SW 1271 (cell line): Measurements from ENCODE around the gene ASAP2.

Experiments used
- DNase-seq, 2 experiments: peaks; one replicate each; lab custom pipeline; 2025; lab: John Stamatoyannopoulos, UW

Gene ASAP2

DNA sequence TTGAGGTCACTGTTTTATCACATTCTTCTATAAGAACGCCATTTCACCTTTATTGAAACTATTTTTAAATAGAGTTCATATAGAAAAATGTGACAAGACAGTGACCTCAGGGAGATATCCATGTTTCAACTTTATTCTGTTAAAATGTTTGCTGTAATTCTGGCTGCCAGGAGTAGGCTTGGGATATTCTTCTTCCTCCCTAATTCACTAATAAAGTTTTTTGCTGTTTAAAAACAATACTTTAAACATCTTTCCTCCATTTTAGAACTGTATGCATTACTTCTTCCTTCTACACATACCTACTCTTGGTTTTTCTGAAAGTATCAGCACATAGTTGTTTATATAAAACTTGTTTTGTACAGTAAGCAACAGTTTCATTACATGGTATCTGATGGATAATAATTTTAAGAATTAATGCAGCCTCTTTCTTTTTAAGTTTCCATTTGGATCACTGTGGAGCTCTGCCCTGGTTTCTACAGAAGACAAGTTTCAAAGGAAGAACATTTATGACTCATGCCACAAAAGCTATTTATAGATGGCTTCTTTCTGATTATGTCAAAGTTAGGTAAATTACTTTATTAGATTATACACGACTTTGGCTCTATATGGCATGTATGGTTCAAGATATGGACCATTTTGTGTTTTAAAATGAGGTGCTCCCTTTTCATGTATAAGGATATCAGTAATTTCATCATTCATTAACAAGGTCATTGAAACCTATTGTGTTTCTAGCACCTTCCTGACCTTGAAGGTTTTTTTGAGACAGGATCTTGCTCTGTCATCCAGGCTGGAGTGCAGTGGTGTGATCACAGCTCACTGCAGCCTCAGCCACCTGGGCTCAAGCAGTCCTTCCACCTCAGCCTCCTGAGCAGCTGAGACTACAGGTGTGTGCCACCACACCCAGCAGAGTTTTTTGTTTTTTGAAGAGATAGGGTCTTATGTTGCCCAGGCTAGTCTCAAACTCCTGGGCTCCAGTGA, 224.0 kb downstream of the ASAP2 start:
- no peak for DNase-seq

GRCh38 chr2:9434489-9434888, 227.9 kb downstream of the ASAP2 start:
- DNase-seq = no peak

GRCh38 chr2:9439536-9439935, 232.9 kb downstream of the ASAP2 start:
- DNase-seq = no peak

DNA sequence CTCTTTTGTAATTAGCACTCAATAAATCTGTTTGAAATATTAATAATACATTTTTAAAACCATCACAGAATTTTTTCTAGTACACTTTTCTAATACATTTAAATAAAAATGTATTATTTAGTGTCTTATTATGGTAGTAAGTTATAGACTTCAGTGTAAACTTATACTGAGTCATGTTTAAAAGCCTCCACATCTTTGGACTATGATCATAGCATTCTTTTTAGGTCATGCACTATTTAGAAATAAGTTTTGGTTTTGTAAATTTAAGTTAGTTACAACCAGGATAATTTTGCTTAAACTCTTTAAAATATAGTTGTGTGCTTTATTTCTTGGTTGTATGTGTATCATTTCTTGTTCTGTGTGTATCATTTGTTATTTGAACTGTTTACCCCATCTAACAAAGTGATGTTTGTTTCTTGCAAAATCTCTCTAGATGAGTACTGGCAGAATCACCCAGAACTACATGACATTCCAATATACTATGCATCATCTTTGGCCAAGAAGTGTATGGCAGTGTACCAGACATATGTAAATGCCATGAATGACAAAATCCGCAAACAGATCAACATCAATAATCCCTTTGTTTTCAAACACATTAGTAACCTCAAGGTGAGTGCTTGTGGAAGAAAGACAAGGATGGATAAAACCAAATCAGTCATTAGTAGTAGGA, 233.6 kb downstream of the ASAP2 start:
- DNase-seq = no peak

DNA sequence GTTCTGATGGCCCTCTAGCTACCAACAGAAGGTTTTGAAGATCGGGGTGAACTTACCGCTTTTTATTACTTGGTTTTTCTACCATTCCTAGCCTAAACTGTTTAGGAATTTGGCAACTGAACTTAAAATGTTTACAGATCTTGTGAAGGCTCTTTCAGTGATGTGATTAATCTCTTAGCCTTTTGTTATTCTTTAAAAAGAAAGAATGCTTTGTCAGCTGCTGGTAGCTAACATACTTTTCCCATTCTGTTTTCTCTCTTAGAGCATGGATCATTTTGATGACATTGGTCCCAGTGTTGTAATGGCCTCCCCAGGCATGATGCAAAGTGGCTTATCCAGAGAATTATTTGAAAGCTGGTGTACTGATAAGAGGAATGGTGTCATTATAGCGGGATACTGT, 234.9 kb downstream of the ASAP2 start:
- DNase-seq = no peak

DNA sequence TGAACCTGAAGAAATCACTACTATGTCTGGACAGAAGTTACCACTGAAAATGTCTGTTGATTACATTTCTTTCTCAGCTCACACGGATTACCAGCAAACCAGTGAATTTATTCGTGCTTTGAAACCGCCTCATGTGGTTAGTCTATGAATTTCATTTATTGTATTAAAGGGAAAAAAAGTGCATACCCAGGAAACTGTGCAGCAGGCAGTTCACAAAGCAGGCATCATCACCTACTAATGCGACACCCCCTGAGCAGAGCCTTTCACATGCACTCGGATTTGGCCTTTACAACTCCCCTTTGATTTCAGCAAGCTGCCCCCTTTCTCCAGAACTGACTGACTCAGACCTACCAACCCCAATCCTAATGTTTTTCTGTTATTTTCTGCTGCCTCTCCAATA, 236.9 kb downstream of the ASAP2 start:
- no peak for DNase-seq

- no peak for DNase-seq
These were observed 238.5 kb downstream of the ASAP2 start for GRCh38 chr2:9445089-9445488.

- no peak for DNase-seq
These were observed 244.6 kb downstream of the ASAP2 start for GRCh38 chr2:9451231-9451630.
